ENCODE results near the gene DTX4.

DNA sequence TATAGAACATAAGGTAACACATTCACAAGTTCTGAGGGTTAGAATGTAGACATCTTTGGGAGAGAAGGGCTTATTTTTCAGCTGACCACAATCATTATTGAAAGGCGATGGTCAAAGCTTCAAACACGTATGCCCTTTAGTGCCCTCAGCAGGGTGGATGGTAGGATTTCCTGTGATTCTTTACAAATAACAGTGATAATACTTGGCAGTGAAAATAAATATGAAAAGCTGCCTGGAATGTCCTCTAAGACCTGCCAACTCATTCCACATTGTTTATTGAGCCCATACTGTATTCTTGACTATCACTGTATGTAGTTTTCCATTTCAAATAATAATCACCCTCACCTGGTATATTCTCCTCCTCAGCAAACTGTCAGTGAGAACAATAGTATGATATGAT, 54.5 kb downstream of the DTX4 start:
- TF ChIP-seq, protein P1, sequence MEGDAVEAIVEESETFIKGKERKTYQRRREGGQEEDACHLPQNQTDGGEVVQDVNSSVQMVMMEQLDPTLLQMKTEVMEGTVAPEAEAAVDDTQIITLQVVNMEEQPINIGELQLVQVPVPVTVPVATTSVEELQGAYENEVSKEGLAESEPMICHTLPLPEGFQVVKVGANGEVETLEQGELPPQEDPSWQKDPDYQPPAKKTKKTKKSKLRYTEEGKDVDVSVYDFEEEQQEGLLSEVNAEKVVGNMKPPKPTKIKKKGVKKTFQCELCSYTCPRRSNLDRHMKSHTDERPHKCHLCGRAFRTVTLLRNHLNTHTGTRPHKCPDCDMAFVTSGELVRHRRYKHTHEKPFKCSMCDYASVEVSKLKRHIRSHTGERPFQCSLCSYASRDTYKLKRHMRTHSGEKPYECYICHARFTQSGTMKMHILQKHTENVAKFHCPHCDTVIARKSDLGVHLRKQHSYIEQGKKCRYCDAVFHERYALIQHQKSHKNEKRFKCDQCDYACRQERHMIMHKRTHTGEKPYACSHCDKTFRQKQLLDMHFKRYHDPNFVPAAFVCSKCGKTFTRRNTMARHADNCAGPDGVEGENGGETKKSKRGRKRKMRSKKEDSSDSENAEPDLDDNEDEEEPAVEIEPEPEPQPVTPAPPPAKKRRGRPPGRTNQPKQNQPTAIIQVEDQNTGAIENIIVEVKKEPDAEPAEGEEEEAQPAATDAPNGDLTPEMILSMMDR (IDR thresholded peaks at IDR 0.05 in 2 of 3, conservative IDR thresholded peaks at IDR 0.05 in 1 of 3; ENCODE audit: borderline replicate concordance in 1 of 3, insufficient read depth in 1 of 3, low read depth in 2 of 3, low read length in 2 of 3) = no peak
- TF ChIP-seq POLR2A (IDR thresholded peaks at IDR 0.05; ENCODE audit: borderline replicate concordance, extremely low read depth, insufficient read depth, insufficient read length) (no peak), POLR2AphosphoS5 (IDR thresholded peaks at IDR 0.05; ENCODE audit: low read depth, low read length) (no peak), CBX3 (IDR thresholded peaks at IDR 0.05; ENCODE audit: low read depth) (no peak), RAD21 (IDR thresholded peaks at IDR 0.05; ENCODE audit: low read depth) (no peak), EZH2 (IDR thresholded peaks at IDR 0.05) (no peak), EGR1 (IDR thresholded peaks at IDR 0.05; ENCODE audit: low read depth) (no peak), JUND (IDR thresholded peaks at IDR 0.05) (no peak), SIN3A (IDR thresholded peaks at IDR 0.05; ENCODE audit: low read depth) (no peak)
- TF ChIP-seq, protein P2, sequence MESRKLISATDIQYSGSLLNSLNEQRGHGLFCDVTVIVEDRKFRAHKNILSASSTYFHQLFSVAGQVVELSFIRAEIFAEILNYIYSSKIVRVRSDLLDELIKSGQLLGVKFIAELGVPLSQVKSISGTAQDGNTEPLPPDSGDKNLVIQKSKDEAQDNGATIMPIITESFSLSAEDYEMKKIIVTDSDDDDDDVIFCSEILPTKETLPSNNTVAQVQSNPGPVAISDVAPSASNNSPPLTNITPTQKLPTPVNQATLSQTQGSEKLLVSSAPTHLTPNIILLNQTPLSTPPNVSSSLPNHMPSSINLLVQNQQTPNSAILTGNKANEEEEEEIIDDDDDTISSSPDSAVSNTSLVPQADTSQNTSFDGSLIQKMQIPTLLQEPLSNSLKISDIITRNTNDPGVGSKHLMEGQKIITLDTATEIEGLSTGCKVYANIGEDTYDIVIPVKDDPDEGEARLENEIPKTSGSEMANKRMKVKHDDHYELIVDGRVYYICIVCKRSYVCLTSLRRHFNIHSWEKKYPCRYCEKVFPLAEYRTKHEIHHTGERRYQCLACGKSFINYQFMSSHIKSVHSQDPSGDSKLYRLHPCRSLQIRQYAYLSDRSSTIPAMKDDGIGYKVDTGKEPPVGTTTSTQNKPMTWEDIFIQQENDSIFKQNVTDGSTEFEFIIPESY (IDR thresholded peaks at IDR 0.05; ENCODE audit: extremely low read depth, insufficient replicate concordance, low read length) = no peak

All from HCT116 (cell line).